K562 (cell line): Measurements from ENCODE around the gene MTHFR. TPM values are rescaled to one million over a fixed set of nuclear protein-coding genes. Genes with fewer than 3 reads are reported as not detected.

Experiments used
- ARID3A ChIP-seq: IDR thresholded peaks from 2 replicates; pipeline ENCODE4 v1.6.1; 2012; ENCODE audit warnings: low read depth, low read length, improper control_type of control experiment, borderline replicate concordance
- CHD1 ChIP-seq: fragments of 200-600 bp; sonication (generic); IDR thresholded peaks from one replicate; pipeline ENCODE4 v1.6.1; 2012; ENCODE audit warnings: mild to moderate bottlenecking, moderate library complexity, low read length, inconsistent platforms
- CUX1 ChIP-seq: fragments of 200-800 bp; sonication (Bioruptor generic); IDR thresholded peaks from 2 replicates; pipeline ENCODE4 v1.6.1; 2016; ENCODE audit warnings: missing genetic modification characterization, missing compliant biosample characterization
- HNRNPK ChIP-seq: fragments of 200-400 bp; formaldehyde crosslinking; IDR thresholded peaks from one replicate; pipeline ENCODE4 v1.6.1; 2018; ENCODE audit warnings: mild to moderate bottlenecking, low read depth, low read length; ENCODE audit not compliant: poor library complexity, severe bottlenecking
- NELFE ChIP-seq: IDR thresholded peaks from 2 replicates; pipeline ENCODE4 v1.6.1; 2011; ENCODE audit warnings: mild to moderate bottlenecking; ENCODE audit not compliant: insufficient read depth, insufficient read length
- NR2C2 ChIP-seq, 2 experiments: fragments of 200-800 bp in 1 of 2; sonication (Bioruptor generic) in 1 of 2; sonication (generic) in 1 of 2; formaldehyde crosslinking in 1 of 2; IDR thresholded peaks; 2 replicates each; pipeline versions ENCODE4 v1.6.1 to v1.8.0; 2016 to 2022; ENCODE audit warnings: mild to moderate bottlenecking in 1 of 2, missing compliant biosample characterization in 1 of 2, missing genetic modification characterization in 1 of 2, missing genetic modification reagents in 1 of 2
- POLR2H ChIP-seq: IDR thresholded peaks from 2 replicates; pipeline ENCODE4 v1.6.1; 2016; ENCODE audit warnings: missing genetic modification characterization, low read depth, mild to moderate bottlenecking, control low read depth, missing compliant biosample characterization, moderate library complexity
- TCF7 ChIP-seq: sonication (generic); IDR thresholded peaks from 2 replicates; pipeline ENCODE4 v1.6.1; 2016; ENCODE audit warnings: antibody characterized with exemption, borderline replicate concordance
- USF1 ChIP-seq: sonication (generic); formaldehyde crosslinking; IDR thresholded peaks from 2 replicates; pipeline ENCODE4 v1.9.0; 2022; ENCODE audit warnings: mild to moderate bottlenecking, missing genetic modification reagents
- ZFP30 ChIP-seq: fragments of 250-450 bp; sonication (Bioruptor Pico); IDR thresholded peaks from 2 replicates; pipeline ENCODE4 v1.8.0; 2022; ENCODE audit warnings: moderate library complexity, mild to moderate bottlenecking, inconsistent platforms, borderline replicate concordance
- ZMIZ1 ChIP-seq, 2 experiments: fragments of 150-350 bp in 1 of 2; IDR thresholded peaks; 2 replicates each; pipeline ENCODE4 v1.6.1; 2012 to 2016; ENCODE audit warnings: low read depth in 2 of 2, low read length in 2 of 2, mild to moderate bottlenecking in 1 of 2, moderate library complexity in 1 of 2
- ZNF444 ChIP-seq: fragments of 250-450 bp; sonication (Bioruptor Pico); IDR thresholded peaks from 2 replicates; pipeline ENCODE4 v1.4.0; 2020; ENCODE audit warnings: mild to moderate bottlenecking, moderate library complexity
- ZZZ3 ChIP-seq: fragments of 450-650 bp; IDR thresholded peaks from 2 replicates; pipeline ENCODE4 v1.6.1; 2016; ENCODE audit warnings: antibody characterized with exemption, mild to moderate bottlenecking, moderate library complexity
- polyA plus RNA-seq, 8 experiments: library from polyadenylated mRNA; depleted of rRNA in 4 of 8; stranded (reverse) in 5 of 8; unstranded in 3 of 8; fragments of >200 nt; fragmentation: Nextera tagmentation in 2 of 8; fragmentation: Illumina TruSeq in 1 of 8; extraction: Ambion mirVana in 2 of 8; extraction: Trizol in 1 of 8; gene quantifications; 2 replicates each; pipeline versions ENCODE4 v1.2.1 to v1.2.3, GENCODE V29; 2011 to 2014; ENCODE audit warnings: inconsistent platforms in 1 of 8, missing spikeins in 1 of 8
- total RNA-seq, 7 experiments: library from RNA; depleted of rRNA in 6 of 7; stranded (reverse); fragments of >200 nt in 6 of 7; fragmentation: Illumina TruSeq in 2 of 7; extraction: Trizol in 2 of 7; gene quantifications; 2 replicates each; pipeline versions ENCODE4 v1.2.1 to v1.2.3, GENCODE V29; 2011 to 2021; ENCODE audit warnings: low replicate concordance in 1 of 7

MTHFR gene
- total and polyA plus RNA-seq, 9 of the 15 experiments (the other 6 are each of a cell fraction or from before 2014, with no cell fraction given) = 5.0 to 104 (median 62.6) TPM

GRCh38 chr1:11796036-11796828, 9.5 kb downstream of the MTHFR start (continued):
- TF ChIP-seq ZMIZ1 (IDR thresholded peaks at IDR 0.05; ENCODE audit: low read depth in 2 of 2, low read length in 2 of 2) (no peak), ZNF444 (peak; percentile 57; the same call in 1 of the 2 replicates), NR2C2 (CRISPR knock-in tag; IDR thresholded peaks at IDR 0.05) (no peak), NR2C2 (tag; IDR thresholded peaks at IDR 0.05) (peak; percentile 65), CHD1 (peak; percentile 90), CUX1 (peak; percentile 59), POLR2H (tag) (no peak), ZZZ3 (no peak), NELFE (no peak), TCF7 (no peak), USF1 (no peak), ARID3A (no peak), HNRNPK (no peak), ZFP30 (CRISPR knock-in tag) (no peak)
